WTC11 (cell line): ENCODE measurements around the gene HCRTR1. TPM values are rescaled to one million over a fixed set of nuclear protein-coding genes. Genes with fewer than 3 reads are reported as not detected.
"Not testable (repeated sequence)": the region's sequence is repeated elsewhere in the genome, so short reads cannot be mapped to it uniquely, and the experiment has no call there.

Source experiments
- ATAC-seq: fragments of 200-7000 bp; cut with Tn5 transposase; 2 replicates; pipeline ENCODE4 v1.10.0; 2021; ENCODE audit warnings: mild to moderate bottlenecking, moderate library complexity
- CTCF ChIA-PET: fragments of 300-600 bp; sonication (Branson Sonifier 250); formaldehyde crosslinking; loops from one replicate; lab custom pipeline; 2021; ENCODE audit warnings: antibody characterized with exemption; lab: Charles Lee
- POLR2A ChIA-PET: fragments of 350-600 bp; sonication (Branson Sonifier 250); formaldehyde crosslinking; loops from one replicate; lab custom pipeline; 2021; ENCODE audit warnings: antibody characterized with exemption; lab: Charles Lee
- DNase-seq: peaks from one replicate; pipeline ENCODE4 v3.0.0; 2021; ENCODE audit warnings: low spot score
- H3K27ac Mint-ChIP-seq: 2 replicates; pipeline ENCODE4 v1.8.0; 2021; ENCODE audit warnings: mixed read lengths
- H3K27me3 Mint-ChIP-seq: 2 replicates; pipeline ENCODE4 v1.8.0; 2021; ENCODE audit warnings: low read depth, mild to moderate bottlenecking, moderate library complexity, mixed read lengths
- H3K36me3 Mint-ChIP-seq: 2 replicates; pipeline ENCODE4 v1.8.0; 2021; ENCODE audit warnings: mixed read lengths
- H3K4me1 Mint-ChIP-seq: 2 replicates; pipeline ENCODE4 v1.8.0; 2022; ENCODE audit warnings: mixed read lengths
- H3K4me3 Mint-ChIP-seq: 2 replicates; pipeline ENCODE4 v1.8.0; 2021; ENCODE audit warnings: mild to moderate bottlenecking, moderate library complexity, mixed read lengths
- H3K9me3 Mint-ChIP-seq: 2 replicates; pipeline ENCODE4 v1.8.0; 2021; ENCODE audit warnings: mixed read lengths
- ATF1 ChIP-seq: sonication (generic); formaldehyde crosslinking; IDR thresholded peaks from 2 replicates; pipeline ENCODE4 v1.8.1; 2023; ENCODE audit warnings: mild to moderate bottlenecking, moderate library complexity, missing genetic modification reagents
- CREB1 ChIP-seq: sonication (generic); formaldehyde crosslinking; IDR thresholded peaks from 2 replicates; pipeline ENCODE4 v1.8.0; 2023; ENCODE audit warnings: mild to moderate bottlenecking, missing genetic modification reagents
- EMX1 ChIP-seq: fragments of 250-450 bp; sonication (Bioruptor Pico); IDR thresholded peaks from 2 replicates; pipeline ENCODE4 v1.8.0; 2021; ENCODE audit warnings: mild to moderate bottlenecking
- FOXK1 ChIP-seq: sonication (generic); formaldehyde crosslinking; IDR thresholded peaks from 2 replicates; pipeline ENCODE4 v1.8.0; 2022; ENCODE audit warnings: mild to moderate bottlenecking, moderate library complexity, missing genetic modification reagents
- GTF2I ChIP-seq: fragments of 250-450 bp; sonication (Bioruptor Pico); conservative IDR thresholded peaks from 2 replicates; pipeline ENCODE4 v1.4.0; 2021; ENCODE audit warnings: mild to moderate bottlenecking
- NFATC4 ChIP-seq: fragments of 250-450 bp; sonication (Bioruptor Pico); IDR thresholded peaks from 2 replicates; pipeline ENCODE4 v1.9.0; 2021; ENCODE audit warnings: mild to moderate bottlenecking
- TEAD1 ChIP-seq: sonication (generic); formaldehyde crosslinking; IDR thresholded peaks from 2 replicates; pipeline ENCODE4 v1.8.0; 2022; ENCODE audit warnings: mild to moderate bottlenecking, missing genetic modification reagents
- TP53 ChIP-seq: sonication (generic); formaldehyde crosslinking; IDR thresholded peaks from 2 replicates; pipeline ENCODE4 v1.8.1; 2023; ENCODE audit warnings: mild to moderate bottlenecking, missing genetic modification reagents
- ZNF121 ChIP-seq: sonication (generic); formaldehyde crosslinking; IDR thresholded peaks from 2 replicates; pipeline ENCODE4 v1.8.0; 2023; ENCODE audit warnings: missing genetic modification reagents
- ZNF219 ChIP-seq: sonication (generic); formaldehyde crosslinking; IDR thresholded peaks from 2 replicates; pipeline ENCODE4 v1.8.0; 2023; ENCODE audit warnings: missing genetic modification reagents, mild to moderate bottlenecking, borderline replicate concordance
- total RNA-seq: library from RNA; stranded (reverse); gene quantifications from 3 replicates; pipeline ENCODE4 v1.2.3, GENCODE V29; 2021
- TF ChIP-seq, protein P1 (sequence below): sonication (generic); formaldehyde crosslinking; IDR thresholded peaks from 2 replicates; pipeline ENCODE4 v1.8.1; 2022; ENCODE audit warnings: mild to moderate bottlenecking, moderate library complexity, missing genetic modification reagents
- TF ChIP-seq, protein P2 (sequence below): sonication (generic); formaldehyde crosslinking; IDR thresholded peaks from 2 replicates; pipeline ENCODE4 v1.8.1; 2023; ENCODE audit warnings: mild to moderate bottlenecking, moderate library complexity, missing genetic modification reagents
- TF ChIP-seq, protein P3 (sequence below): sonication (generic); formaldehyde crosslinking; IDR thresholded peaks from 2 replicates; pipeline ENCODE4 v1.8.1; 2022; ENCODE audit warnings: low read depth, missing genetic modification reagents, borderline replicate concordance

The HCRTR1 gene
- total RNA-seq, 1 experiment from 2014 or later, result 0.13 TPM

DNA sequence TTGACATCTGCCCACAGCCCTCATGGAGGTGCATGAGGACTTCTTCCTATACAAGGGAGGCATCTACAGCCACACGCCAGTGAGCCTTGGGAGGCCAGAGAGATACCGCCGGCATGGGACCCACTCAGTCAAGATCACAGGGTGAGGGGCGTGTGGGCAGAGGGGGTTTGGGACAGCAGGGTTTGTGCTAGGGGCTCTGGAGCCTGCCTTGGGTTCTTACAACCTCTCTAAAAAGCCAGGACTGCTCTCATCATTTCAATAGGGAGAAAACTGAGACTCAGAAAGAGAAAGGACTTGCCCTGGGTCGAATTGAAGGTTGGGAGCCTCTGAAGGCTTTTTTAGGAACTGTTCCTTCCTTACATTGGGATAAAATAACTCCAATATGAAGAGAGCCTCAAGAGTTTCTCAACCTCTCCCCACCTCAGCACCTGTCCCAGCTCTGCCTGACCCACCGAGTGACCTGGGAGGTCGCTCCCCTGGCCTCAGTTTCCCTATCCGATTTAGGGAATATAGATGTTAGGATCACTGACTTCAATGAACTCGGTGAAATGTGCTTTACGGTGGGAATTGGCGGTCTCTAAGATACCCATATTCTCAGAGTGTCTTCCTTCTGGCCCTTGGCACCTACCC, 31.6 kb upstream of the HCRTR1 start:
- Mint-ChIP-seq H3K4me1 (peaks cover 34% of the 10 kb centered on the region), H3K4me3 (no peak overlapping the region), H3K27me3 (peaks cover 19% of the 10 kb centered on the region), H3K9me3 (no peaks in the 10 kb centered on the region), H3K36me3 (no peaks in the 10 kb centered on the region), H3K27ac (no peak overlapping the region)
- POLR2A ChIA-PET, result no interaction called here
- TF ChIP-seq TEAD1, result no peak
- ATAC-seq (no peak), DNase-seq (no peak)
- CTCF ChIA-PET, result interaction anchor here (0.6 to 1.3 kb wide), 4 partner anchors 32 to 203 kb away, joined by 3 to 9 read pairs (median 4); no protein-coding TSS in a partner anchor

- peak overlapping the region; percentile 35 for H3K4me3 Mint-ChIP-seq
- ChIA-PET CTCF (interaction anchor here (0.6 to 2.1 kb wide), 7 partner anchors 9 to 202 kb away, joined by 3 to 10 read pairs (median 5); no protein-coding TSS in a partner anchor), POLR2A (interaction anchor here (1.0 kb wide), 1 partner anchor 119 kb away, joined by 3 read pairs; no protein-coding TSS in a partner anchor)
- no peak for ATAC-seq
- no peak for DNase-seq
- no peak for TF ChIP-seq ZNF219 (CRISPR knock-in tag)
- TF ChIP-seq, protein P1, sequence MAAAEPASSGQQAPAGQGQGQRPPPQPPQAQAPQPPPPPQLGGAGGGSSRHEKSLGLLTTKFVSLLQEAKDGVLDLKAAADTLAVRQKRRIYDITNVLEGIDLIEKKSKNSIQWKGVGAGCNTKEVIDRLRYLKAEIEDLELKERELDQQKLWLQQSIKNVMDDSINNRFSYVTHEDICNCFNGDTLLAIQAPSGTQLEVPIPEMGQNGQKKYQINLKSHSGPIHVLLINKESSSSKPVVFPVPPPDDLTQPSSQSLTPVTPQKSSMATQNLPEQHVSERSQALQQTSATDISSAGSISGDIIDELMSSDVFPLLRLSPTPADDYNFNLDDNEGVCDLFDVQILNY (CRISPR knock-in tag), result 0 out of 2 replicates have a peak, but pooled peaks have one; percentile 29
- TF ChIP-seq, protein P2, sequence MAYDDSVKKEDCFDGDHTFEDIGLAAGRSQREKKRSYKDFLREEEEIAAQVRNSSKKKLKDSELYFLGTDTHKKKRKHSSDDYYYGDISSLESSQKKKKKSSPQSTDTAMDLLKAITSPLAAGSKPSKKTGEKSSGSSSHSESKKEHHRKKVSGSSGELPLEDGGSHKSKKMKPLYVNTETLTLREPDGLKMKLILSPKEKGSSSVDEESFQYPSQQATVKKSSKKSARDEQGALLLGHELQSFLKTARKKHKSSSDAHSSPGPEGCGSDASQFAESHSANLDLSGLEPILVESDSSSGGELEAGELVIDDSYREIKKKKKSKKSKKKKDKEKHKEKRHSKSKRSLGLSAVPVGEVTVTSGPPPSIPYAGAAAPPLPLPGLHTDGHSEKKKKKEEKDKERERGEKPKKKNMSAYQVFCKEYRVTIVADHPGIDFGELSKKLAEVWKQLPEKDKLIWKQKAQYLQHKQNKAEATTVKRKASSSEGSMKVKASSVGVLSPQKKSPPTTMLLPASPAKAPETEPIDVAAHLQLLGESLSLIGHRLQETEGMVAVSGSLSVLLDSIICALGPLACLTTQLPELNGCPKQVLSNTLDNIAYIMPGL (CRISPR knock-in tag), result peak; percentile 36; the same call in 1 of the 2 replicates
- TF ChIP-seq, protein P3, sequence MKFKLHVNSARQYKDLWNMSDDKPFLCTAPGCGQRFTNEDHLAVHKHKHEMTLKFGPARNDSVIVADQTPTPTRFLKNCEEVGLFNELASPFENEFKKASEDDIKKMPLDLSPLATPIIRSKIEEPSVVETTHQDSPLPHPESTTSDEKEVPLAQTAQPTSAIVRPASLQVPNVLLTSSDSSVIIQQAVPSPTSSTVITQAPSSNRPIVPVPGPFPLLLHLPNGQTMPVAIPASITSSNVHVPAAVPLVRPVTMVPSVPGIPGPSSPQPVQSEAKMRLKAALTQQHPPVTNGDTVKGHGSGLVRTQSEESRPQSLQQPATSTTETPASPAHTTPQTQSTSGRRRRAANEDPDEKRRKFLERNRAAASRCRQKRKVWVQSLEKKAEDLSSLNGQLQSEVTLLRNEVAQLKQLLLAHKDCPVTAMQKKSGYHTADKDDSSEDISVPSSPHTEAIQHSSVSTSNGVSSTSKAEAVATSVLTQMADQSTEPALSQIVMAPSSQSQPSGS, result no peak
- TF ChIP-seq NFATC4 (CRISPR knock-in tag), result no peak
- TF ChIP-seq FOXK1, result no peak
- no peak for TF ChIP-seq TP53 (CRISPR knock-in tag)
- no peak for TF ChIP-seq CREB1 (CRISPR knock-in tag)
- TF ChIP-seq ATF1 (CRISPR knock-in tag), result 0 out of 2 replicates have a peak, but pooled peaks have one; percentile 25
- no peak for TF ChIP-seq EMX1 (CRISPR knock-in tag)
- H3K9me3 Mint-ChIP-seq, result no peaks in the 10 kb centered on the region
- no peak overlapping the region for H3K27ac Mint-ChIP-seq
- H3K36me3 Mint-ChIP-seq, result no peaks in the 10 kb centered on the region
- H3K4me1 Mint-ChIP-seq, result peaks cover 32% of the 10 kb centered on the region
- H3K27me3 Mint-ChIP-seq, result peaks cover 23% of the 10 kb centered on the region
Observed at GRCh38 chr1:31586376-31587327, 30.8 kb upstream of the HCRTR1 start.

- not testable (repeated sequence) for H3K4me3 Mint-ChIP-seq, H3K27ac Mint-ChIP-seq, DNase-seq, ATAC-seq, H3K9me3 Mint-ChIP-seq, H3K36me3 Mint-ChIP-seq
- 0 out of 2 replicates have a peak, but pooled peaks have one; percentile 22 for TF ChIP-seq GTF2I (CRISPR knock-in tag)
- peak; percentile 91; the same call in 1 of the 2 replicates for TF ChIP-seq ZNF121 (CRISPR knock-in tag)
- ChIA-PET POLR2A (interaction anchor here (1.0 kb wide), 2 partner anchors 16 to 118 kb away, joined by 3 read pairs; no protein-coding TSS in a partner anchor), CTCF (interaction anchor here (0.9 to 2.6 kb wide), 20 partner anchors 9 to 214 kb away, joined by 3 to 38 read pairs (median 7); partner anchors contain the start of genes FABP3, HCRTR1 and PEF1)
- H3K27me3 Mint-ChIP-seq, result peaks cover 23% of the 10 kb centered on the region
- peaks cover 26% of the 10 kb centered on the region for H3K4me1 Mint-ChIP-seq
Observed at GRCh38 chr1:31587328-31587699, 30.2 kb upstream of the HCRTR1 start.
